GM18861 (cell line): Measurements from ENCODE around the gene MPRIP.
"Not testable (repeated sequence)": the region's sequence is repeated elsewhere in the genome, so short reads cannot be mapped to it uniquely, and the experiment has no call there.

Experiments used
- ATAC-seq: cut with Tn5 transposase; IDR thresholded peaks from one replicate; pipeline ENCODE4 v1.9.1; 2021; ENCODE audit not compliant: unreplicated experiment

Gene MPRIP

DNA sequence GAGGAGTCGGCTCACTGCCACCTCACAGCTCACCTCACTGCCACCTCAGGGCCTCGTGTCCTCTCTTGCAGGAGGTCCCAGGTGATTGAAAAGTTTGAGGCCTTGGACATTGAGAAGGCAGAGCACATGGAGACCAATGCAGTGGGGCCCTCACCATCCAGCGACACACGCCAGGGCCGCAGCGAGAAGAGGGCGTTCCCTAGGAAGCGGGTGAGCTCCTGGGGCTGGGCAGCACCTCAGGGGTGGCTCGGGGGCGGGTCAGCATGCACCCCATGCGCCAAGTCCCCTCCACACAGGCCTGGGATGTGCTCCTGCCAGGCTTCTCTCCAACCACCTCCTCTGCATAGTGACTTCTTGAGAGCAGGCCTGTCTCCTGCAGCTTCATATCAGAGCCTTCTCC, 100.3 kb downstream of the MPRIP start:
- ATAC-seq: no peak

DNA sequence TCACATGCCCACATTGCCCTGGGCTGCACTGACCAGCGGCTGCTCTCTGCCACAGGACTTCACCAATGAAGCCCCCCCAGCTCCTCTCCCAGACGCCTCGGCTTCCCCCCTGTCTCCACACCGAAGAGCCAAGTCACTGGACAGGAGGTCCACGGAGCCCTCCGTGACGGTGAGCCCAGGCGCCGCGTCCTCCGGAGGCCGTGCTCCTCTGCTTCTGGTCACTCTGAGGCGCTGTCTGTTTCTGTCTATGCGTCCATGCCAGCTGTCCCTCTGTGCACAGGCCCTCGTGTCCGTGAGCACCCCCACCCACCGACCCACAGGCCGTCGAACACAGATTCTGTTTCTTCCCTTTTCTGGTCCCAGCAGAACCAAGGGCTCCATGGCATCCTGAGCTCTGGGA, 101.2 kb downstream of the MPRIP start:
- no peak for ATAC-seq

- ATAC-seq: no peak
Measured at GRCh38 chr17:17144061-17144460, 101.8 kb downstream of the MPRIP start.

GRCh38 chr17:17144916-17145665, 102.8 kb downstream of the MPRIP start:
- ATAC-seq: no peak

- ATAC-seq: no peak
Measured at GRCh38 chr17:17146786-17147406, 104.6 kb downstream of the MPRIP start.

DNA sequence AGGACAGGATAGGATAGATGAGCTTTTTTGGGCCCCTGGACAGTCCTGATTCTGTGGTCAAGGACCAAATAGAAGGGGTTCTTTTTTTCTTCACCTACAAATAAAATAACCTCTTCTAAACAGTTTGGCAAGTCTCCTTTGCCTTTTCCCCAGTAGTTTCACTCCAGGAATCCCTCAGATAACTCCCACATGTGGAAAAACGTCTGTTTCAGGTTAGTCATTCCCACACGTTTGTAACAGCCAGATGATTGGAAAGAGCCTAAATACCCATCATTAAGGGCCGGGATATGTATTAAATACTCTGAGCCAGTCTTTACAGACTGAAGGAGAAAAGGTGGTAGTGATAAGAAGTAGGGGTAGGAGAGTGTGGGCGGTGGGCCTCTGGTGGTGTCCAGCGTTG, 105.6 kb downstream of the MPRIP start:
- ATAC-seq: no peak

- no peak for ATAC-seq
Measured at GRCh38 chr17:17149520-17150447, 107.5 kb downstream of the MPRIP start.

GRCh38 chr17:17150448-17150800, 108.2 kb downstream of the MPRIP start:
- no peak for ATAC-seq

DNA sequence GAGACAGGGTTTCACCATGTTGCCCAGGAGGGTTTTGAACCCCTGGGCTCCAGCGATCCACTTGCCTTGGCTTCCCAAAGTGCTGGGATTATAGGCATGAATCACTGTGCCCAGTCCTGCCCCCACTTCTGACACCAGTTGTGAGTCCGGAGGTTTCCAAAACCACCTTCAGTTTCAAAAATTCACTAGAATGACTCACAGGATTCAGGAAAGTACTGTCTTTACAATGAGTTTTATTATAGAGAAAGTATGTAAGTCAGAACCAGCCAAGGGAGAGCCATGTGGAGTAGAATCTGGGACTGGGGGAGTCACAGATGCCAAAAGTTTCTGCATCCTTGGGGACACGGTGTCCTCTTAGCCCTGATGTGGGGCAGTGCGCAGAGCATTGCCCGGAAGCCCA, 108.8 kb downstream of the MPRIP start:
- ATAC-seq: no peak

GRCh38 chr17:17151541-17151940, 109.3 kb downstream of the MPRIP start:
- no peak for ATAC-seq

DNA sequence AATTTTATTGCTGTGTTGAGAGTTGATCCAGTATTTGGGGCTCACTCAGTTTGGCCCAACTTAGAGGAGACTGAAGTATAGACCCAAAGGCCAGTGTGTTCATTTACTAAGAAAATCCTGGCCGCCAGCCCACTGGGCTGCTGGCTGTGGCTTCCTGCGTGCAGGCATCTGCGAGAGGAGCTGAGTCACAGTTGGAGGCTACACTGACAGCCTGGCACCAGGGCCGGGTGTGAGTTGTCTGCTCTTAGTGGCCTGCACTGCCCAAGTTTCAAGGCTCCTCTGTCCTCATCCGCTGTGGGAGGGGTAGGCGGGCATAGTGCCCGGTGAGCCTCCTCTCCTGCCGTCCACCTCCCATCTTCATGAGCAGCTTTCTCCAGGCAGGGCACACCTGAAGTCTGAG, 109.7 kb downstream of the MPRIP start:
- no peak for ATAC-seq

GRCh38 chr17:17152385-17152784, 110.1 kb downstream of the MPRIP start:
- no peak for ATAC-seq

GRCh38 chr17:17153071-17153470, 110.8 kb downstream of the MPRIP start:
- no peak for ATAC-seq

DNA sequence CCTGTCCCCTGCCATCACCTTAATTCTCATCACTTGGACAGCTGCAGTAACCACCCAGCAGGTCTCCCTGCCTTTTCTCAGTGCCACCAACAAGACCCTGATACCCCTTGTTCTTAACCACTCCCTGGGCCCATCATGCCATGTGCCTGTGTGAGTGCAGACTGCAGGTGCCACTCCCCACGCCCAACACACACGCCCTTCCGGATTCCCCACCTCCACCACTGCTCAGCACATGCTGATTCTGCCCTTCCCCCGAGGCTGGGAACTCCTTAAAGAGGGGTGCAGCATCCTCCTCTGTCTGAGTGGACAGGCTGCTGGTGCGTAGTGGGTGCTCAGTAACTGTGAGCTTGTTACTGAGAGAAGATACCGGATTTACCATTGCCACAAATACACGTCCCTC, 111.5 kb downstream of the MPRIP start:
- ATAC-seq: no peak

- no peak for ATAC-seq
Measured at GRCh38 chr17:17154556-17154955, 112.3 kb downstream of the MPRIP start.

DNA sequence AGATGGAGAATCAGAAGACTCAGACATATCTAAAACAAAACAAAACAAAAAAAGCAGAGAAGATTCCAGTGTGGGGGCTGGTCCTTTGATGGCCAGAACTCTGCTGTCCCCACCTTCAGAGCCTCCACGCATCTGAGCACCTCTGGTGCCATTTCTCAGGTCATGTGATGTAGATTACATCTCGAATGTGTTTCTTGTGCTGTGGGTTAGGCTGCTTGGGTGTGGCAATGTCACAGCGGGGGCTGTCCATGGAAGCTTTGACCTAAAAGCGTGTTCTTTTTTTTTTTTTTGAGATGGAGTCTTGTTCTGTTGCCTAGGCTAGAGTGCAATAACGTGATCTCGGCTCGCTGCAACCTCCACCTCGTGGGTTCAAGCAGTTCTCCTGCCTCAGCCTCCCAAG, 112.7 kb downstream of the MPRIP start:
- ATAC-seq: no peak

GRCh38 chr17:17155568-17155967, 113.3 kb downstream of the MPRIP start:
- no peak for ATAC-seq

DNA sequence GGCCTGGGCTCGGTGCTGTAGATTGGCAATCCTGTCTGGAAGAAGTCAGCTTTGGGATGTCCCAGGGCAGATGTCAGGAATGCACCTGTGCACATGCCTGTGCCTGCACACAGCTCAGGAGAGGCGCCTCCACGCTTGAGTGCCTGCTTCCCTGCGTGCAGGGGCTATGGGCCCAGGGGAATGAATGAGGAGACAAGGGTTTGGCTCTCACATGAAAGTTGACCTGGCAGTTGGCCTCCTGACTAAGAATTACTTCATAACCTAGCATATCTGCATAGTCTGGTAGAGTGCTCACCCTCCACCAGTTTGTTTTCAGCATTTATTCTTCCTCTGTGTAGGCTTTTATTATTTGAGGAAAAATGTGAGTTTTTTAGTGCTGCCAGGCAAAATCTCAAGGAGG, 113.8 kb downstream of the MPRIP start:
- no peak for ATAC-seq

GRCh38 chr17:17156511-17156910, 114.3 kb downstream of the MPRIP start:
- ATAC-seq: no peak

DNA sequence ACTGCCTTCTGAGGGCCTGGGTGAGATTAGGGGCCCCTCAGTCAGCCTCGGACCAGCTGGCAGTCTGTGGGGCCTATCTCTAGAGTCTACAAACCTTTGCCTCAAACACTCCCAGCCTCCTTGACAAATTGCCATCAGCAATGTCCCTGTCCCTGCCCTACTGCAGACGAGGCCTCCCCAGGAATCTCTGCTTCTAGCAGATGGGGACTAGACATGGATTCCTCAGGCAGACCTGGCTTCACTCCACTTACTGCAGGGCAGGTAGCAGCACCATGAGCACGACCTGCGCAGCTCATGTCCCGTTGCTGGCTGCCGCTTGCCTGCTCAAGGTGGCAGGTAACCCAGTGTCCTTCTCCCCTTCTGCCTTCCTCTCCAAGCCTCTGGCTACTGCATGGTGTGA, 114.8 kb downstream of the MPRIP start:
- no peak for ATAC-seq

DNA sequence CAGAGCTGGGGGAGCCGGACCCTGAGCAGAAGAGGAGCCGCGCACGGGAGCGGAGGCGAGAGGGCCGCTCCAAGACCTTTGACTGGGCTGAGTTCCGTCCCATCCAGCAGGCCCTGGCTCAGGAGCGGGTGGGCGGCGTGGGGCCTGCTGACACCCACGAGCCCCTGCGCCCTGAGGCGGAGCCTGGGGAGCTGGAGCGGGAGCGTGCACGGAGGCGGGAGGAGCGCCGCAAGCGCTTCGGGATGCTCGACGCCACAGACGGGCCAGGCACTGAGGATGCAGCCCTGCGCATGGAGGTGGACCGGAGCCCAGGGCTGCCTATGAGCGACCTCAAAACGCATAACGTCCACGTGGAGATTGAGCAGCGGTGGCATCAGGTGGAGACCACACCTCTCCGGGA, 116.2 kb downstream of the MPRIP start:
- not testable (repeated sequence) for ATAC-seq

DNA sequence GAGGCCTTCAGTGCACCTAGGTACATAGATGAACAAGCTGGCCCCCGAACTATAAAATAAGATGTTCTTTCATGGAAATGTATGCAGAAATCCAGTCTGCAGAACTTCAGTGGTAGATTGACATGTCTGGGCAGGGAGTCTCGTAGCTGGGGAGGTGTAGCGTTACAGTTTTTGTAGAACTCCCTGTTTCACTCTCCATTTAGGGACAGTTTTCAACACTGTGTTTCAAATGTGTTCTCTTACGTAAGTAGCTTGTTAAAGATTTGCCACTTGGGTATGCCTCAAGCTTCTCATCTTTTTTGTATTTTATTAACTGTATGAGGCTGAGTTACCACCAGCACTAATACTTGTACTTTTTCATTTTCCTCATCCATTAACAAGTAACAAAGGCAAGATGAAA, 117.3 kb downstream of the MPRIP start:
- ATAC-seq: no peak
